Neural crest cell (in vitro differentiated cells): ENCODE measurements around the gene CLTC. TPM values are rescaled to one million over a fixed set of nuclear protein-coding genes. Genes with fewer than 3 reads are reported as not detected.
A peak's percentile ranks its signal among the peaks of the same experiment; 100 is the strongest.

Experiments used
- DNase-seq: peaks from one replicate; pipeline ENCODE4 v3.0.0; 2021; ENCODE audit warnings: low read depth, mixed read lengths, low spot score
- H3K27ac Mint-ChIP-seq: one replicate; pipeline ENCODE4 v1.8.0; 2021; ENCODE audit warnings: mild to moderate bottlenecking, mixed read lengths; ENCODE audit not compliant: unreplicated experiment
- H3K27me3 Mint-ChIP-seq: 2 replicates; pipeline ENCODE4 v1.8.0; 2021; ENCODE audit warnings: low read depth, mild to moderate bottlenecking, mixed read lengths
- H3K36me3 Mint-ChIP-seq: 2 replicates; pipeline ENCODE4 v1.8.0; 2021; ENCODE audit warnings: low read depth, mild to moderate bottlenecking, mixed read lengths
- H3K4me1 Mint-ChIP-seq: 2 replicates; pipeline ENCODE4 v1.8.0; 2021; ENCODE audit warnings: mixed read lengths
- H3K4me3 Mint-ChIP-seq: one replicate; pipeline ENCODE4 v1.8.0; 2021; ENCODE audit warnings: mild to moderate bottlenecking, mixed read lengths
- H3K9me3 Mint-ChIP-seq: 2 replicates; pipeline ENCODE4 v1.8.0; 2021; ENCODE audit warnings: mixed read lengths
- total RNA-seq: library from RNA; stranded (reverse); gene quantifications from 2 replicates; pipeline ENCODE4 v1.2.1, GENCODE V29; 2021
- TF ChIP-seq, protein P1 (sequence below): fragments of 200-600 bp; sonication (generic); conservative IDR thresholded peaks from 2 replicates; pipeline ENCODE4 v1.5.0; 2021; ENCODE audit warnings: antibody characterized with exemption, mild to moderate bottlenecking

CLTC gene
- total RNA-seq, 1 donor from 2014 or later: 244 TPM

DNA sequence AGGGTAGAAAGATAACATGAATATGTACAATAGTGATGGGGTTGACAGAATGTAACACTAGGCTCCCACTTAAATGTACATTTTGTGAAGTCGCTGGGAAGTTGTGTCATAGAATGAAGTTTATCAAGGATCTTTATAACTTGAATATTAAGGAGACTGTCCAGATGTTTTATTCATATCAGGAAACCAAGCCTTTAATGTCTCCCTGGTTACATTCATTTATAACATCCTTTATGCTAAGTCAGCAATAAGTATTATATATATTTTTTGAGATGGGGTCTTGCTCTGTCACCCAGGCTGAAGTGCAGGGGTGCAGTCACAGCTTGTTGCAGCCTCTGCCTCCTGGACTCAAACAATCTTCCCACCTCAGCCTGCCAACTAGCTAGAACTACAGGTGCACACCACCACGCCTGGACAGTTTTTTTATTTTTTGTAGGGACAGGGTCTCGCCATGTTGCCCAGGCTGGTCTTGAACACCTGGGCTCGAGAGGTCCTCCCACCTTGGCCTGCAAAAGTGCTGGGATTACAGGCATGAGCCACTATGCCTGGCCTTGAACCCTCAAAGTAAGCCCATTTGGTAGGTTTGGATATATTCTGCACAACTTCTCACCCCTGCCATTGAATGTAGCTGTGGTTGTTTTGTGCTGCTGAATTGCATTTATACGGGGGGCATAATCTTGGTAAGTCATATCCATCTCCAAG is 14.1 kb downstream of the CLTC start:
- H3K9me3 Mint-ChIP-seq: no peaks in the 10 kb centered on the region
- H3K27ac Mint-ChIP-seq: no peak overlapping the region
- no peaks in the 10 kb centered on the region for H3K27me3 Mint-ChIP-seq
- TF ChIP-seq, protein P1, sequence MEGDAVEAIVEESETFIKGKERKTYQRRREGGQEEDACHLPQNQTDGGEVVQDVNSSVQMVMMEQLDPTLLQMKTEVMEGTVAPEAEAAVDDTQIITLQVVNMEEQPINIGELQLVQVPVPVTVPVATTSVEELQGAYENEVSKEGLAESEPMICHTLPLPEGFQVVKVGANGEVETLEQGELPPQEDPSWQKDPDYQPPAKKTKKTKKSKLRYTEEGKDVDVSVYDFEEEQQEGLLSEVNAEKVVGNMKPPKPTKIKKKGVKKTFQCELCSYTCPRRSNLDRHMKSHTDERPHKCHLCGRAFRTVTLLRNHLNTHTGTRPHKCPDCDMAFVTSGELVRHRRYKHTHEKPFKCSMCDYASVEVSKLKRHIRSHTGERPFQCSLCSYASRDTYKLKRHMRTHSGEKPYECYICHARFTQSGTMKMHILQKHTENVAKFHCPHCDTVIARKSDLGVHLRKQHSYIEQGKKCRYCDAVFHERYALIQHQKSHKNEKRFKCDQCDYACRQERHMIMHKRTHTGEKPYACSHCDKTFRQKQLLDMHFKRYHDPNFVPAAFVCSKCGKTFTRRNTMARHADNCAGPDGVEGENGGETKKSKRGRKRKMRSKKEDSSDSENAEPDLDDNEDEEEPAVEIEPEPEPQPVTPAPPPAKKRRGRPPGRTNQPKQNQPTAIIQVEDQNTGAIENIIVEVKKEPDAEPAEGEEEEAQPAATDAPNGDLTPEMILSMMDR: no peak
- no peak overlapping the region for H3K4me3 Mint-ChIP-seq
- H3K4me1 Mint-ChIP-seq: peaks cover 18% of the 10 kb centered on the region
- H3K36me3 Mint-ChIP-seq: peaks cover 4% of the 10 kb centered on the region
- DNase-seq: no peak

- DNase-seq: no peak
- Mint-ChIP-seq H3K4me1 (peaks cover 18% of the 10 kb centered on the region), H3K36me3 (no peaks in the 10 kb centered on the region), H3K4me3 (no peak overlapping the region), H3K27me3 (no peaks in the 10 kb centered on the region), H3K9me3 (no peaks in the 10 kb centered on the region), H3K27ac (no peak overlapping the region)
- TF ChIP-seq, protein P1: no peak
These were observed 15.2 kb downstream of the CLTC start for GRCh38 chr17:59634632-59635541.

GRCh38 chr17:59637611-59638310 is 18.1 kb downstream of the CLTC start:
- TF ChIP-seq, protein P1: no peak
- Mint-ChIP-seq H3K27me3 (no peaks in the 10 kb centered on the region), H3K4me1 (peaks cover 15% of the 10 kb centered on the region)

DNA sequence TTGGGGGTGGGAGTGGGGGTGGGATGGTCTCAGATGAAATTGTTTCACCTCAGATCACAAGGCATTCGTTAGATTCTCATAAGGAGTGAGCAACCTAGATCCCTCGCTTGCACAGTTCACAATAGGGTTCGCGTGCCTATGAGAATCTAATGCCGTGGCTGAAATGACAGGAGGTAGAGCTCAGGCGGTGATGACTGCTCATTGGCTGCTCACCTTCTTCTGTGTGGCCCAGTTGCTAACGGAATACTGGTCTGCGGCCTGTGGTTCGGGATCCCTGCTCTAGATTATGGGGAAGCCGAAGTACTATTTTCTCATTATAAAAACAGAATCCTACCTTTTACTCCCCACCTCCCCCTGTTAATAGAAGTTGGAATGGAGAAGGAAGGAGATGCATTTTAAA is 18.9 kb downstream of the CLTC start:
- TF ChIP-seq, protein P1: no peak
- DNase-seq: no peak
- no peaks in the 10 kb centered on the region for H3K9me3 Mint-ChIP-seq
- no peaks in the 10 kb centered on the region for H3K36me3 Mint-ChIP-seq
- no peaks in the 10 kb centered on the region for H3K27me3 Mint-ChIP-seq
- no peak overlapping the region for H3K4me3 Mint-ChIP-seq
- peaks cover 17% of the 10 kb centered on the region for H3K4me1 Mint-ChIP-seq
- peak overlapping the region; percentile 38 for H3K27ac Mint-ChIP-seq

More at GRCh38 chr17:59637611-59638310, 18.1 kb downstream of the CLTC start:
- Mint-ChIP-seq H3K36me3 (no peaks in the 10 kb centered on the region), H3K9me3 (no peaks in the 10 kb centered on the region), H3K27ac (no peak overlapping the region), H3K4me3 (no peak overlapping the region)
- no peak for DNase-seq

- Mint-ChIP-seq H3K27me3 (no peaks in the 10 kb centered on the region), H3K9me3 (no peaks in the 10 kb centered on the region), H3K4me1 (peaks cover 11% of the 10 kb centered on the region), H3K27ac (no peak overlapping the region), H3K36me3 (no peaks in the 10 kb centered on the region), H3K4me3 (no peak overlapping the region)
- TF ChIP-seq, protein P1: no peak
- no peak for DNase-seq
These were observed 22.2 kb downstream of the CLTC start for GRCh38 chr17:59641799-59642484.
